Heart left ventricle (tissue), 13 donors: ENCODE measurements around the gene IPCEF1.

Experiments
- CTCF ChIP-seq, 12 donors: fragments of 200-600 bp; sonication (generic) in 4 of 12; IDR thresholded peaks; one replicate each; pipeline versions ENCODE4 v1.5.0 to v1.8.0; 2018 to 2022; ENCODE audit warnings: antibody characterized with exemption in 12 of 12, mild to moderate bottlenecking in 5 of 12
- POLR2A ChIP-seq, 2 donors: fragments of 450-650 bp; IDR thresholded peaks; one replicate each; pipeline ENCODE4 v1.6.1; 2017; ENCODE audit warnings: antibody characterized with exemption in 2 of 2, mild to moderate bottlenecking in 2 of 2, moderate library complexity in 2 of 2
- donor health status: ischemic (EF 13 %, LVEDD 7.1; RV severe dilation, severe dysfunction).
- donor health status: DM: no; HTN: yes; CAD: no.
- donor health status: DM: no; HTN: no; CAD: no.
- donor health status: ischemic (EF 25% LVEDD 6.9; RV normal size, moderate dysfunction).
- donor health status: ischemic (EF 25% LVEDD 5.7; RV mildly dilated, moderate dysfunction).
- donor health status: ischemic (EF 35%, LVEDD 5.7; RV mildly dilated, moderate dysfunction).
- donor health status: nonischemic (EF 11% LVEDD 7.7; RV severe dilation, severe dysfunction).
- donor health status: DM: yes; HTN: yes; CAD: no.
- donor health status: PGD.
- donor health status: ischemic (EF 29% LVEDD 5.4; RV normal size, mild dysfunction).
- donor health status: nonischemic (EF 23%, LVEDD 6.1; RV moderate dilation, normal function).

- TF ChIP-seq CTCF (IDR thresholded peaks at IDR 0.05) (peak in 1 of 12 donors; percentile 12), POLR2A (IDR thresholded peaks at IDR 0.05) (no peak)
Measured at GRCh38 chr6:154166140-154166539, 190.5 kb downstream of the IPCEF1 start.
